Measurements from ENCODE around the gene THEM5. TPM values are rescaled to one million over a fixed set of nuclear protein-coding genes. Genes with fewer than 3 reads are reported as not detected.

THEM5 gene
- total and polyA plus RNA-seq, 7 experiments from 2014 or later, result not detected

DNA sequence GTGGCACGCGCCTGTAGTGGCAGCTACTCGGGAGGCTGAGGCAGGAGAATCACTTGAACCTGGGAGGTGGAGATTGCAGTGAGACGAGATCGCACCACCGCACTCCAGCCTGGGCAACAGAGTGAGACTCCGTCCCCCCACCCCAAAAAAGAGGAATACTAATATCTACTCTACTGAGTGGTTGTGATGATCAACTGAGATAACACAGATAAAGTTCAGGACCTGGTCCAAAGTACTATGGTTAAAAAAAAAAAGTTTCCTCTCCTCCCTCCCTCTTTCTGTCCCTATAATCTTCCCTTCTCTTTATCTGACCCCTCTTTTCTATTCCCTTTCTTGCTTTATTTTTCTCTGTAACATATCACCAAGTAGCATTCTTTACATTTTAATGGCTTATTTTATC lies 17.9 kb downstream of the THEM5 start:
- Mint-ChIP-seq H3K36me3 (peaks cover 0 to 1% (median 0%) of the 10 kb centered on the region in 5 donors), H3K4me1 (peaks cover 45 to 76% (median 64%) of the 10 kb centered on the region in 7 donors), H3K27me3 (peaks cover 0 to 8% (median 0%) of the 10 kb centered on the region in 5 donors), H3K27ac (peak overlapping the region in 4 of 9 donors; percentile 1 to 60 (median 42)), H3K9me3 (peaks cover 0 to 4% (median 0%) of the 10 kb centered on the region in 11 donors), H3K4me3 (peak overlapping the region in 1 of 10 donors; percentile 25)
- Histone ChIP-seq H3K4me3 (ENCODE audit: low read length) (no peak overlapping the region), H3K9me3 (ENCODE audit: control insufficient read depth in 2 of 3, low read length in 3 of 3) (no peaks in the 10 kb centered on the region), H3K4me1 (ENCODE audit: control insufficient read depth in 2 of 2, insufficient read depth in 2 of 2, low read length in 2 of 2) (peaks cover 48 to 54% of the 10 kb centered on the region in 2 donors), H3K27me3 (ENCODE audit: control insufficient read depth in 2 of 2, insufficient read depth in 2 of 2, low read length in 2 of 2) (no peaks in the 10 kb centered on the region), H3K36me3 (ENCODE audit: control insufficient read depth in 2 of 3, insufficient read depth in 3 of 3, low read length in 3 of 3) (no peaks in the 10 kb centered on the region), H3K27ac (ENCODE audit: low read depth, low read length) (no peak overlapping the region)
- ATAC-seq (no peak), DNase-seq (no peak)
- CTCF ChIA-PET, result interaction anchor here (0.6 to 2.7 kb wide), 11 partner anchors 8 to 495 kb away, joined by 3 to 9 read pairs (median 4); no protein-coding TSS in a partner anchor
- intact Hi-C loops (cut with micrococcal nuclease), result loop anchor here (5.0 kb wide), 2 partner anchors 223 to 378 kb away; partner anchors contain the start of genes POGZ (in 2 of the 2) and SNX27 (in 2 of the 2)
- POLR2A ChIA-PET, result no interaction called here

DNA sequence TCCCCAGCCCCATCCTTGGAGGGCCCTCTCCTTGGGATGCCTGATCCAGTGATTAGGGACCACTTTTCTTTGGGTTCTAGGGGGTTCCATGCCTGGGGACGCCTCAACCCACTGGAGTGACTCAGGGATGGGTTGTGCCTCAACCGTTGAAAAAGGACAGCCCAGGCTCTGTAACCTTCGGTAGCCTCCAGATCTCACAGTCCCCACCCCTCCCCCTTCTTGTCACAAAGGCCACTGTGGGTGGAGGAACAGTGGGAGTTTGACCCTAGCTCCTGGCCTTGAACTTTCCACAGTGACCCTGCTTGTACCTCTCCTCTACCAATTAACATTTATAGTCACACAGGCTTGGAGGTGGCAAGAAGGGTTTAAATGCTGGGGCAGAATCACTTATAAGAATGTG lies 19.3 kb downstream of the THEM5 start:
- no peak for DNase-seq
- peaks cover 0 to 6% (median 0%) of the 10 kb centered on the region in 5 donors for H3K27me3 Mint-ChIP-seq
- H3K9me3 ChIP-seq (ENCODE audit: control insufficient read depth in 2 of 3, low read length in 3 of 3), result no peaks in the 10 kb centered on the region
- intact Hi-C loops (cut with micrococcal nuclease), result no loop called here
- ATAC-seq, result no peak
- H3K27ac ChIP-seq (ENCODE audit: low read depth, low read length), result no peak overlapping the region
- H3K4me1 Mint-ChIP-seq, result peaks cover 46 to 76% (median 66%) of the 10 kb centered on the region in 7 donors
- H3K27me3 ChIP-seq (ENCODE audit: control insufficient read depth in 2 of 2, insufficient read depth in 2 of 2, low read length in 2 of 2), result no peaks in the 10 kb centered on the region
- no peaks in the 10 kb centered on the region for H3K36me3 ChIP-seq (ENCODE audit: control insufficient read depth in 2 of 3, insufficient read depth in 3 of 3, low read length in 3 of 3)
- peaks cover 0 to 4% (median 0%) of the 10 kb centered on the region in 11 donors for H3K9me3 Mint-ChIP-seq
- no peak overlapping the region for H3K4me3 ChIP-seq (ENCODE audit: low read length)
- POLR2A ChIA-PET, result interaction anchor here (1.0 to 1.4 kb wide), 2 partner anchors 11 to 76 kb away, joined by 3 read pairs; no protein-coding TSS in a partner anchor
- no peak overlapping the region for H3K27ac Mint-ChIP-seq
- H3K36me3 Mint-ChIP-seq, result peaks cover 0 to 1% (median 0%) of the 10 kb centered on the region in 5 donors
- H3K4me1 ChIP-seq (ENCODE audit: control insufficient read depth in 2 of 2, insufficient read depth in 2 of 2, low read length in 2 of 2), result peaks cover 47 to 59% of the 10 kb centered on the region in 2 donors
- CTCF ChIA-PET, result interaction anchor here (0.7 to 2.2 kb wide), 4 partner anchors 12 to 293 kb away, joined by 4 to 6 read pairs (median 5); no protein-coding TSS in a partner anchor
- no peak overlapping the region for H3K4me3 Mint-ChIP-seq

DNA sequence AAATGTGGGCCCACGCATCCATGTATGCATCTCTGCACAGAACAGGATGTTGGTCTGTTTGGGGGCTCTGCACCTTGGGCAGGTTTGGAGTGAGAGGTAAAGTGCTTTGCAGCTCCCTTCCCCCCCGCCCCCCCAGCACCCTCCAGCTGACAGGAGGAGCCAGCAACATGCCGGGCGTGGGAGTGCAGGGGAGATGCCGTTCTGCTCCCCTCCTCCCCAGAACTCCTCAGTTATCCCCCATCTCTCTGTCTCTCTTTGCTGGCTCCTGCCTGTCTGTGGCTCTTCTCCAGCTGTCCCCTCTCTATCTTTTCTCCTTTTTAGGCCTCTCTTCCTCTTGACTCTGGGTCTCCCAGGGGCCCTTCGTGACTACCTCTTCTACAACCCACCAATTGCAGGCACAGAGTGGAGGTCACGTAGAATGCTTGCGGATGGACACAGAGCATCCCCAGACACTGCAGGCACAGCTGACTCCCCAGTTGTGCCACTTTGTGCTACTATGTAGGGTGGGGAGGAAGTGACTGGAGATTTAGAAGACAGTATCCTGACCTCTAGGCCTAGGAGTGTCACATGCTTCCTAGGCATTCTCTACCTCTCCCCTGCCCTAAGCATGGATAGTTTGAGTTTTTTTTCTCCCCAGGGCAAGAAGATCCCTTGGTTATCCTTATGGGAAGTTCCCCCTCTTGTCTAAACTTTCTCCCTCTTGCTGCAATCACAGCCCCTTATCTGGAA lies 20.2 kb downstream of the THEM5 start:
- peaks cover 0 to 5% (median 0%) of the 10 kb centered on the region in 5 donors for H3K27me3 Mint-ChIP-seq
- no peak for DNase-seq
- intact Hi-C loops (cut with micrococcal nuclease), result no loop called here
- peak overlapping the region in 7 of 9 donors; percentile 7 to 75 (median 51) for H3K27ac Mint-ChIP-seq
- H3K36me3 ChIP-seq (ENCODE audit: control insufficient read depth in 2 of 3, insufficient read depth in 3 of 3, low read length in 3 of 3), result no peaks in the 10 kb centered on the region
- ChIA-PET POLR2A (interaction anchor here (0.6 kb wide), 1 partner anchor 43 kb away, joined by 3 read pairs; the partner anchor contains the start of gene TDRKH), CTCF (interaction anchor here (0.7 kb wide), 1 partner anchor 68 kb away, joined by 3 read pairs; no protein-coding TSS in a partner anchor)
- H3K9me3 ChIP-seq (ENCODE audit: control insufficient read depth in 2 of 3, low read length in 3 of 3), result no peaks in the 10 kb centered on the region
- H3K4me1 Mint-ChIP-seq, result peaks cover 53 to 80% (median 71%) of the 10 kb centered on the region in 7 donors
- H3K27ac ChIP-seq (ENCODE audit: low read depth, low read length), result no peak overlapping the region
- H3K36me3 Mint-ChIP-seq, result peaks cover 0 to 1% (median 0%) of the 10 kb centered on the region in 5 donors
- peaks cover 0 to 2% (median 0%) of the 10 kb centered on the region in 11 donors for H3K9me3 Mint-ChIP-seq
- peaks cover 49 to 64% of the 10 kb centered on the region in 2 donors for H3K4me1 ChIP-seq (ENCODE audit: control insufficient read depth in 2 of 2, insufficient read depth in 2 of 2, low read length in 2 of 2)
- ATAC-seq, result no peak
- H3K4me3 Mint-ChIP-seq, result no peak overlapping the region
- H3K4me3 ChIP-seq (ENCODE audit: low read length), result no peak overlapping the region
- H3K27me3 ChIP-seq (ENCODE audit: control insufficient read depth in 2 of 2, insufficient read depth in 2 of 2, low read length in 2 of 2), result no peaks in the 10 kb centered on the region

DNA sequence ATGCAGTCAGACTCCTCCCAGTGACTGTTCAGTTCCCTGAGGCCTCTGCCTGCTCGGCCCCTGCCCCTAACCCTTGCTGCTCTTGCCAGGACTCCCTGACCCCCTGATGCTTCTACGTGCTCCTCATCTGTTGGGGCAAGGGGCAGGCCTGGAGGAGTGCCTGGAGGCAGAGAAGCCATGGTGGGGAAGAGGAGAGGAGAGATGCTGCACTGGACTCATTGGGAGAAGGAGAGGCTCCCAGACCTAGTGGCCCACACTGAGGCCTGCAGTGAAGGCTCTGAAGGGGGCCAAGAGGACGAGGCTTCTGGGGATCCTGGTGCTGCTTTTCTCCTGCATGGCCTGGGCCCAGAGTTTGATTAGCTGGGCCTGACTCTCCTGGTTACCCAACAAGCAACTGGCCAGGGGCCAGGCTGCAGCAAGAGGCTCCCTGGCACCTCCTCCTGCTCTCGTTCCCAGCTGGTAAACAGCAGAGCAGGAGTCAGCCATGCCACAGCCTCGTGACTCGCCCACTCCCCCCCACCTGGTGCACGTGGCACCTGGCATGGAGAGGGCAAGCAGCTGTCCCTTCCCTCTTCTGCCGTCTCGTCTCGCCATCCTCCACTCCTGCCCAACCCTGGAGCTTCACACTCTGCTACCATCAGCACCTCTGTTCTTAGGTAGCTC lies 21.1 kb downstream of the THEM5 start:
- Histone ChIP-seq H3K9me3 (ENCODE audit: control insufficient read depth in 2 of 3, low read length in 3 of 3) (no peaks in the 10 kb centered on the region), H3K36me3 (ENCODE audit: control insufficient read depth in 2 of 3, insufficient read depth in 3 of 3, low read length in 3 of 3) (no peaks in the 10 kb centered on the region), H3K27me3 (ENCODE audit: control insufficient read depth in 2 of 2, insufficient read depth in 2 of 2, low read length in 2 of 2) (no peaks in the 10 kb centered on the region), H3K4me1 (ENCODE audit: control insufficient read depth in 2 of 2, insufficient read depth in 2 of 2, low read length in 2 of 2) (peaks cover 52 to 68% of the 10 kb centered on the region in 2 donors), H3K4me3 (ENCODE audit: low read length) (no peak overlapping the region), H3K27ac (ENCODE audit: low read depth, low read length) (no peak overlapping the region)
- intact Hi-C loops (cut with micrococcal nuclease), result no loop called here
- H3K9me3 Mint-ChIP-seq, result peaks cover 0 to 2% (median 0%) of the 10 kb centered on the region in 11 donors
- ATAC-seq (no peak), DNase-seq (no peak)
- H3K36me3 Mint-ChIP-seq, result no peaks in the 10 kb centered on the region
- CTCF ChIA-PET, result interaction anchor here (0.7 kb wide), 1 partner anchor 69 kb away, joined by 3 read pairs; no protein-coding TSS in a partner anchor
- POLR2A ChIA-PET, result interaction anchor here (0.6 kb wide), 1 partner anchor 42 kb away, joined by 3 read pairs; the partner anchor contains the start of gene TDRKH
- H3K27me3 Mint-ChIP-seq, result peaks cover 0 to 2% (median 0%) of the 10 kb centered on the region in 5 donors
- H3K4me3 Mint-ChIP-seq, result no peak overlapping the region
- peak overlapping the region in 6 of 9 donors; percentile 34 to 74 (median 69) for H3K27ac Mint-ChIP-seq
- H3K4me1 Mint-ChIP-seq, result peaks cover 54 to 84% (median 76%) of the 10 kb centered on the region in 7 donors

DNA sequence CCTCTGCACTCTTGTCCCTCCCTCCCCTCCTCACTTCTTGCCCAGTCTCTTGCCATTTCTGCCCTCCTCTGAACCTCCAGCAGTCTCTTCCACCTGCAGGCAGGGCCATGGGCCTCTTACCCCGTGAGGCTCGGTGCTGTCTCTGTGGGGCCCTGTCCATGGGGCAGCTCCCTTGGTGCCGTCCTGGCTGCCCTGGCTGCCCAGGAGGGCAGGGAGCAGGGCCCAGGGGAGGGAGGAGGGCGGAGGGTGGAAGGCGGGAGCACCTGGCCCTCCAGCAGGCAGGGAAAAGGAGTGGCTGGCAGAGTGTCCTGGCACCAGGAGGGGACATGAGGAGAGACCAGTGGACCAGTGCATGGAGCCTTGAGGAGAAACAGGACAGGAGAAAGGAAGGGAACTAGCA lies 21.9 kb downstream of the THEM5 start, which contains the start of gene RORC:
RORC (minus strand) TSS at position 198 of the 400 bp plus-strand sequence; CDS start at position 160, 38 bp downstream.
- Histone ChIP-seq H3K36me3 (ENCODE audit: control insufficient read depth in 2 of 3, insufficient read depth in 3 of 3, low read length in 3 of 3) (no peaks in the 10 kb centered on the region), H3K4me1 (ENCODE audit: control insufficient read depth in 2 of 2, insufficient read depth in 2 of 2, low read length in 2 of 2) (peaks cover 48 to 64% of the 10 kb centered on the region in 2 donors), H3K4me3 (ENCODE audit: low read length) (no peak within 1 kb of the TSS), H3K27me3 (ENCODE audit: control insufficient read depth in 2 of 2, insufficient read depth in 2 of 2, low read length in 2 of 2) (no peaks in the 10 kb centered on the region), H3K9me3 (ENCODE audit: control insufficient read depth in 2 of 3, low read length in 3 of 3) (no peaks in the 10 kb centered on the region), H3K27ac (ENCODE audit: low read depth, low read length) (no peak within 1 kb of the TSS)
- CTCF ChIA-PET, result no interaction called here
- intact Hi-C loops (cut with micrococcal nuclease), result no loop called here
- Mint-ChIP-seq H3K36me3 (no peaks in the 10 kb centered on the region), H3K4me1 (peaks cover 46 to 83% (median 68%) of the 10 kb centered on the region in 7 donors), H3K27me3 (no peaks in the 10 kb centered on the region), H3K9me3 (peaks cover 0 to 1% (median 0%) of the 10 kb centered on the region in 11 donors), H3K27ac (peak within 1 kb of the TSS in 7 of 9 donors; percentile 14 to 83 (median 72)), H3K4me3 (peak within 1 kb of the TSS in 2 of 10 donors; percentile 12 to 72)
- DNase-seq (no peak), ATAC-seq (no peak)
- POLR2A ChIA-PET, result no interaction called here

- Mint-ChIP-seq H3K27ac (peak overlapping the region in 4 of 9 donors; percentile 14 to 83 (median 64)), H3K27me3 (no peaks in the 10 kb centered on the region), H3K4me3 (peak overlapping the region in 1 of 10 donors; percentile 64), H3K9me3 (no peaks in the 10 kb centered on the region), H3K36me3 (no peaks in the 10 kb centered on the region), H3K4me1 (peaks cover 42 to 83% (median 67%) of the 10 kb centered on the region in 7 donors)
- ChIA-PET CTCF (no interaction called here), POLR2A (no interaction called here)
- no peak overlapping the region for H3K27ac ChIP-seq (ENCODE audit: low read depth, low read length)
- no peaks in the 10 kb centered on the region for H3K27me3 ChIP-seq (ENCODE audit: control insufficient read depth in 2 of 2, insufficient read depth in 2 of 2, low read length in 2 of 2)
- ATAC-seq (no peak), DNase-seq (no peak)
- H3K36me3 ChIP-seq (ENCODE audit: control insufficient read depth in 2 of 3, insufficient read depth in 3 of 3, low read length in 3 of 3), result no peaks in the 10 kb centered on the region
- H3K4me1 ChIP-seq (ENCODE audit: control insufficient read depth in 2 of 2, insufficient read depth in 2 of 2, low read length in 2 of 2), result peaks cover 47 to 63% of the 10 kb centered on the region in 2 donors
- intact Hi-C loops (cut with micrococcal nuclease), result no loop called here
- H3K4me3 ChIP-seq (ENCODE audit: low read length), result no peak overlapping the region
- H3K9me3 ChIP-seq (ENCODE audit: control insufficient read depth in 2 of 3, low read length in 3 of 3), result no peaks in the 10 kb centered on the region
These were observed 22.3 kb downstream of the THEM5 start for GRCh38 chr1:151831256-151831591.

All from naive thymus-derived CD4-positive, alpha-beta T cell (primary cell).